SW480 (cell line): ENCODE results near the gene ZBTB32.
A peak's percentile ranks its signal among the peaks of the same experiment; 100 is the strongest.
"Not testable (repeated sequence)": the region's sequence is repeated elsewhere in the genome, so short reads cannot be mapped to it uniquely, and the experiment has no call there.

Source experiments
- DNase-seq: peaks from one replicate; pipeline ENCODE4 v3.0.0-alpha.2; 2016; ENCODE audit warnings: low spot score

The ZBTB32 gene

GRCh38 chr19:35704218-35704617 is at the start of gene ZBTB32:
Gene ZBTB32, plus strand, starts transcription at chr19:35704558. Its CDS starts 10,069 bp downstream, at chr19:35714627.
- no peak for DNase-seq

GRCh38 chr19:35654828-35655227 is 49.5 kb upstream of the ZBTB32 start:
- not testable (repeated sequence) for DNase-seq

- no peak for DNase-seq
These were observed 48.8 kb upstream of the ZBTB32 start for GRCh38 chr19:35655600-35655999.

- no peak for DNase-seq
These were observed 47.7 kb upstream of the ZBTB32 start for GRCh38 chr19:35656700-35657099.

- no peak for DNase-seq
These were observed 46.3 kb upstream of the ZBTB32 start for GRCh38 chr19:35657904-35658700.

GRCh38 chr19:35661995-35662340 is 42.4 kb upstream of the ZBTB32 start:
- no peak for DNase-seq

GRCh38 chr19:35663981-35664380 is 40.4 kb upstream of the ZBTB32 start:
- DNase-seq = no peak

- no peak for DNase-seq
These were observed 39.2 kb upstream of the ZBTB32 start for GRCh38 chr19:35665157-35665556.

GRCh38 chr19:35665604-35666003 is 38.8 kb upstream of the ZBTB32 start:
- DNase-seq = no peak

GRCh38 chr19:35666251-35666913 is 38.0 kb upstream of the ZBTB32 start, which contains the start of gene UPK1A:
Gene UPK1A, plus strand, starts transcription at chr19:35666517. Its CDS starts 296 bp downstream, at chr19:35666813.
- no peak for DNase-seq

- DNase-seq = no peak
These were observed 34.8 kb upstream of the ZBTB32 start for GRCh38 chr19:35669566-35669965.

- DNase-seq = no peak
These were observed 34.4 kb upstream of the ZBTB32 start for GRCh38 chr19:35669974-35670373.

GRCh38 chr19:35670686-35671085 is 33.7 kb upstream of the ZBTB32 start:
- DNase-seq = no peak

- peak; percentile 34 for DNase-seq
These were observed 32.5 kb upstream of the ZBTB32 start for GRCh38 chr19:35671818-35672217.

GRCh38 chr19:35673121-35673804 is 31.1 kb upstream of the ZBTB32 start:
- peak; percentile 66 for DNase-seq

- DNase-seq = no peak
These were observed 28.7 kb upstream of the ZBTB32 start for GRCh38 chr19:35675589-35676140.

GRCh38 chr19:35689836-35690235 is 14.5 kb upstream of the ZBTB32 start:
- no peak for DNase-seq

GRCh38 chr19:35691106-35691505 is 13.3 kb upstream of the ZBTB32 start:
- DNase-seq = not testable (repeated sequence)

GRCh38 chr19:35692010-35692409 is 12.3 kb upstream of the ZBTB32 start:
- DNase-seq = no peak

- DNase-seq = no peak
These were observed 10.9 kb upstream of the ZBTB32 start for GRCh38 chr19:35693422-35693821.

- peak; percentile 92 for DNase-seq
These were observed 10.3 kb upstream of the ZBTB32 start for GRCh38 chr19:35693835-35694599.
